Small intestine (tissue), 7 donors: ENCODE measurements around the gene WDR4. TPM values are rescaled to one million over a fixed set of nuclear protein-coding genes. Genes with fewer than 3 reads are reported as not detected.

Source experiments
- DNase-seq, 2 donors: peaks; one replicate each; pipeline versions ENCODE4 v3.0.0 to v3.0.0-alpha.2; 2013
- FAIRE-seq: peaks from 2 replicates; lab custom pipeline; 2012; peaks lifted over from hg19 to GRCh38; lab: Jason Lieb, UNC
- H3K27ac ChIP-seq, 3 donors: one replicate each; pipeline ENCODE4 v1.5.1; 2013; ENCODE audit warnings: low read length in 2 of 3, mild to moderate bottlenecking in 2 of 3, control low read depth in 1 of 3, inconsistent platforms in 1 of 3, low read depth in 1 of 3, moderate library complexity in 1 of 3
- H3K27me3 ChIP-seq, 3 donors: one replicate each; pipeline ENCODE4 v1.6.1; 2013; ENCODE audit warnings: low read length in 3 of 3, inconsistent platforms in 1 of 3; ENCODE audit not compliant: control insufficient read depth in 3 of 3, insufficient read depth in 3 of 3
- H3K36me3 ChIP-seq, 3 donors: one replicate each; pipeline ENCODE4 v1.6.1; 2013; ENCODE audit warnings: low read length in 3 of 3, inconsistent platforms in 1 of 3, low read depth in 1 of 3, mild to moderate bottlenecking in 1 of 3, moderate library complexity in 1 of 3; ENCODE audit not compliant: control insufficient read depth in 3 of 3, insufficient read depth in 2 of 3
- H3K4me1 ChIP-seq, 3 donors: one replicate each; pipeline ENCODE4 v1.6.1; 2013; ENCODE audit warnings: low read length in 2 of 3, inconsistent platforms in 1 of 3, low read depth in 1 of 3, mild to moderate bottlenecking in 1 of 3, moderate library complexity in 1 of 3; ENCODE audit not compliant: control insufficient read depth in 3 of 3, insufficient read depth in 2 of 3
- H3K4me3 ChIP-seq, 3 donors: one replicate each; pipeline ENCODE4 v1.5.1; 2013; ENCODE audit warnings: low read length in 3 of 3, control low read depth in 1 of 3, inconsistent platforms in 1 of 3, low read depth in 1 of 3, mild to moderate bottlenecking in 1 of 3, moderate library complexity in 1 of 3
- H3K9me3 ChIP-seq, 2 donors: one replicate each; pipeline ENCODE4 v1.6.1; 2013; ENCODE audit warnings: low read depth in 1 of 2, low read length in 1 of 2; ENCODE audit not compliant: control insufficient read depth in 2 of 2, insufficient read depth in 1 of 2
- WGBS, 3 donors: extraction: QIAGEN DNeasy Blood & Tissue Kit; methylation state at CpG; one replicate each; pipeline ENCODE4 v1.1.7; 2013; 5-methylcytosine and 5-hydroxymethylcytosine counted together
- polyA plus RNA-seq, 4 donors: library from polyadenylated mRNA; stranded (reverse) in 3 of 4; unstranded in 1 of 4; fragments of 200-250 nt in 3 of 4; fragments of 120-200 nt in 1 of 4; gene quantifications; one replicate each; pipeline versions ENCODE4 v1.2.1 to v1.2.3, GENCODE V29; 2013
- donor health status: healthy with polysubstance abuse.
- donor health status: control.
- donor health status: control.
- donor health status: Bipolar disorder and iron deficiency.
- donor health status: healthy.

The WDR4 gene
- polyA plus RNA-seq, 4 donors: 3.5 to 20.7 (median 7.0) TPM

- Histone ChIP-seq H3K9me3 (no peaks in the 10 kb centered on the region), H3K4me1 (no peaks in the 10 kb centered on the region), H3K4me3 (no peak overlapping the region), H3K27me3 (no peaks in the 10 kb centered on the region), H3K36me3 (peaks cover 36 to 96% (median 38%) of the 10 kb centered on the region in 3 donors), H3K27ac (no peak overlapping the region)
- no peak for FAIRE-seq
- 95% methylated on average over 27 to 28 of the region's 28 CpGs for WGBS, 3 donors
- DNase-seq: no peak
These were observed 24.9 kb downstream of the WDR4 start for GRCh38 chr21:42854246-42855010.

DNA sequence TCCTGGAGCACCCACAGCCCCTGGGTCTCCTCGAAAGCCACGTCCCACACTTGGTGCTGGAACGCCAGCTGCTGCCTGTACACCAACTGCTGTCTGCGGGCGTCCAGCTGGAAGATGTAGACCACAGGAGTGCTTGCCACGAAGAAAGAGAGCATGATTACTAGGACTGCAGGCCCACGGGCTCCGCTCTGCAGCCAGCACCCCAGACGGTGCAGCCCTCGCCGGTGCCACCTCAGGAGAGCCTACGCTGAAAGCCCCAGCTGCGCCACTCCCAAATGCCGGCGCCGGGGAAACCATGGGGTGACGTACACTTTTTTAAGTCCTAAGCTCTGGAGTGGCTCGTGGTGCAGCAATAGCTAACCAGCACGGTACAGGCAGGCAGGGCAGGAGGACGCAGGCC, 25.7 kb downstream of the WDR4 start:
- Histone ChIP-seq H3K27me3 (no peaks in the 10 kb centered on the region), H3K36me3 (peaks cover 38 to 95% (median 39%) of the 10 kb centered on the region in 3 donors), H3K27ac (no peak overlapping the region), H3K9me3 (no peaks in the 10 kb centered on the region), H3K4me3 (no peak overlapping the region), H3K4me1 (no peaks in the 10 kb centered on the region)
- DNase-seq (no peak), FAIRE-seq (no peak)
- WGBS, 3 donors: 94 to 98% (median 98%) methylated on average over 20 of the region's 20 CpGs

DNA sequence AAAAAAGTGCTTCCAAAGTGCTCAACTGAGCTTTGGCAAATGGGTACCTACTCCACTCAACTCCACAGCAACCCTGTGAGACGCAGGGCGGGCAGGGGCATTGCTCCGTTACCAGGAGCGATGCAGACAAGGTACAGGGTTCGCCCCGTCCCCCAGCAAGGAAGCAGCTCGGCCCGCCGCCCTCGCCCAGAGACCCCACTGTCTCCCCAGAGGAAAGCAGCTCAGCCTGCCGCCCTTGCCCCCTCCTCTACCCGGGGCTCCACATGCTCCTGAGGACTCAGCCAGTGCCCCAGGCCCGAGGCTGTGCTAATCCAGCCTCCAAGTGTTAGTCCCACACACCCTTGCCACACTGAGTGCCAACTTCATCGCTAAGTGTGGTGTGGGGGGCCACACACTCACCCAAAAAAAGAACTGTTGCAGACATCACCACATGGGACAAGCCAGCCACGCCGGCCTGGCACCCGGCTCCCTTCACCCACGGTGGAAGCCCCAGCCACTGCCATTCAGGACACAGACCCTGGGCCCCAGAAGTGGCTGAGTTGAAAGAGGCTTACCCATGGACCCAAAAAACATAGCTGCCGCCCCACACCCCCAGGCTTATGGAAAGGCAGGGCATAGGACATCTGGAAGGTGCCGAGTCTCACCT, 26.3 kb downstream of the WDR4 start:
- Histone ChIP-seq H3K9me3 (no peaks in the 10 kb centered on the region), H3K4me1 (no peaks in the 10 kb centered on the region), H3K27ac (no peak overlapping the region), H3K36me3 (peaks cover 35 to 92% (median 36%) of the 10 kb centered on the region in 3 donors), H3K4me3 (no peak overlapping the region), H3K27me3 (no peaks in the 10 kb centered on the region)
- FAIRE-seq (no peak), DNase-seq (no peak)
- WGBS, 3 donors: 97 to 98% (median 98%) methylated on average over 20 of the region's 20 CpGs

DNA sequence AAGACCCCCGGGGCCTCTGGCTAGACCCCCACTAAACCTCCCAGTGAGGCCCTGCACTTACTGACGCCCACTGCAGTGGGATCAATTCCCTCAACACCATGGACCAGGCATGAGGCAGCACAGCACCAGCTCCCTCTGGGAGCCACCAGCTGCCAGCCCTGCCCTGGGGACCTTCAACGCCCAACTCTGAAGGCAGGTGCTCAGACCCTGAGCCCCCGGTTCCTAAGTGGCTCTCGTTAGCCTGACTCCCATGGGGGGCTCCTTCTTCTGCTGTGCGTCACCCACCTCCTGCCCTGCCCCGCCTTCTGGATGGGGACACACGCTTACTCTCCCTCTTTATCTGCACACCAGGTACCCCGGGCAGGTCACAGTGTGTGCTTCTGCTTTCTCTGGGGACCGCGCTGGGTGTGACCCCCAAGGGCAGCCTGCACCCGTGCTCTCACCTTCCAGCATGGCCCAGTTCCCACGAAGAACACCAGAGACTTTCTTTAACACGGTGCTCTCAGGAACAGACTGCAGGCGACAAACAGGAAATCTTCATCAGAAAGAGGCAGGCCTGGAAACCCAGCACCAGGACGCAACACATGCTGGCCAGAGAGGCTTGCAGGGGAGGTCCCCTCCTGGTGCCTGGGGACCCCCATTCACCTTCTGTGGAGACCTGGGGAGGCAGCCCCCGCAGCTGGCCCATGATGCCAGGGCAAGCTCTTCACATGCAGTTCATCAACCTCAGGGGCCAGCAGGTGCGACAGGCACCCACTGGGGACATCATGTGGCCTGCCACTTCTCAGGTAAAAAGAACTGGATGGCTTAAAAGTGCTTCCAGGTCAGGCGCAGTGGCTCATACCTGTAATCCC, 27.3 kb downstream of the WDR4 start:
- WGBS, 3 donors: 94 to 97% (median 95%) methylated on average over 19 of the region's 19 CpGs
- Histone ChIP-seq H3K36me3 (peaks cover 34 to 92% (median 35%) of the 10 kb centered on the region in 3 donors), H3K27ac (no peak overlapping the region), H3K9me3 (no peaks in the 10 kb centered on the region), H3K4me1 (no peaks in the 10 kb centered on the region), H3K4me3 (no peak overlapping the region), H3K27me3 (no peaks in the 10 kb centered on the region)
- FAIRE-seq (no peak), DNase-seq (no peak)

DNA sequence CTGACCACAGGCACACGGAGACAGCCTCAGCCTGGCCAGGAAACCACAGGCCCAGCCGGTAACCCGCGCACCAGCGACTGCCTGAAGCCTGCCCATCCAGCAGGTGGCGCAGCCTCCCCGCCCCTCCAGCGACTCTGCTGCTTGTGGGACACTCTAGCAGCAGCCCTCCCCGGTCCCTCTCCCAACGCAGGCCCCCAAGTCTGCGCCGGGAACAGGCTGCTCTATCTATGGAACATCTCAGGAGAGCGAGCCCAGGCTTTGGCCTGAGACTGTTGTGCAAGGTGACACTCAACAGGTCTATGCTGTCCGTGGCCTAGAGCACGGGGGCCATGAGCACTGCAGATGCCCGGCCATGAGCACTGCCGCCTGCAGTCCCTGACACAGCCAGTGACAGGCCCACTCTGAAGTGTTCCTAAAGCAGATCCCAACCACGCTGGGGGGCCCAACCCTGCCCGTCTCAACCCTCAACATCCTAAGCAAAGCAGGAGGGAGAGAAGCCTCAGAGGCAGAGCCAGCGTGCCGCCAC, 28.4 kb downstream of the WDR4 start:
- H3K27ac ChIP-seq: no peak overlapping the region
- no peaks in the 10 kb centered on the region for H3K4me1 ChIP-seq
- no peak for DNase-seq
- no peaks in the 10 kb centered on the region for H3K9me3 ChIP-seq
- peaks cover 30 to 92% (median 34%) of the 10 kb centered on the region in 3 donors for H3K36me3 ChIP-seq
- H3K27me3 ChIP-seq: no peaks in the 10 kb centered on the region
- 81 to 90% (median 83%) methylated on average over 20 to 21 of the region's 21 CpGs for WGBS, 3 donors
- no peak for FAIRE-seq
- no peak overlapping the region for H3K4me3 ChIP-seq

GRCh38 chr21:42850463-42850862, 28.9 kb downstream of the WDR4 start:
- FAIRE-seq (no peak), DNase-seq (no peak)
- Histone ChIP-seq H3K9me3 (no peaks in the 10 kb centered on the region), H3K36me3 (peaks cover 25 to 92% (median 29%) of the 10 kb centered on the region in 3 donors), H3K27ac (no peak overlapping the region), H3K4me1 (no peaks in the 10 kb centered on the region), H3K4me3 (no peak overlapping the region), H3K27me3 (no peaks in the 10 kb centered on the region)
- 90 to 94% (median 93%) methylated on average over 10 of the region's 10 CpGs for WGBS, 3 donors

GRCh38 chr21:42849759-42850412, 29.5 kb downstream of the WDR4 start:
- no peak overlapping the region for H3K27ac ChIP-seq
- H3K27me3 ChIP-seq: no peaks in the 10 kb centered on the region
- peaks cover 23 to 90% (median 25%) of the 10 kb centered on the region in 3 donors for H3K36me3 ChIP-seq
- no peak for FAIRE-seq
- DNase-seq: no peak
- 93 to 97% (median 94%) methylated on average over 29 of the region's 29 CpGs for WGBS, 3 donors
- no peaks in the 10 kb centered on the region for H3K9me3 ChIP-seq
- no peak overlapping the region for H3K4me3 ChIP-seq
- H3K4me1 ChIP-seq: no peaks in the 10 kb centered on the region
